Liver (tissue), 9 donors: ENCODE results near the gene TBX21. TPM values are rescaled to one million over a fixed set of nuclear protein-coding genes. Genes with fewer than 3 reads are reported as not detected.

Experiments
- DNase-seq: peaks from one replicate; pipeline ENCODE4 v3.0.0-alpha.2; 2017; ENCODE audit warnings: low spot score
- H3K27ac ChIP-seq, 2 donors: one replicate each; pipeline ENCODE4 v1.7.0; 2013; ENCODE audit warnings: inconsistent platforms in 2 of 2, low read length in 2 of 2, control low read depth in 1 of 2, low read depth in 1 of 2, mild to moderate bottlenecking in 1 of 2
- H3K27me3 ChIP-seq, 4 donors: one replicate each; pipeline versions ENCODE4 v1.6.1 to v1.7.0; 2013; ENCODE audit warnings: low read length in 3 of 4, inconsistent platforms in 1 of 4, mild to moderate bottlenecking in 1 of 4, moderate library complexity in 1 of 4; ENCODE audit not compliant: control insufficient read depth in 4 of 4, insufficient read depth in 4 of 4
- H3K36me3 ChIP-seq, 4 donors: one replicate each; pipeline versions ENCODE4 v1.6.1 to v1.7.0; 2013; ENCODE audit warnings: low read length in 3 of 4, mild to moderate bottlenecking in 3 of 4, low read depth in 1 of 4, moderate library complexity in 1 of 4; ENCODE audit not compliant: control insufficient read depth in 4 of 4, insufficient read depth in 3 of 4
- H3K4me1 ChIP-seq, 4 donors: one replicate each; pipeline versions ENCODE4 v1.6.1 to v1.7.0; 2013; ENCODE audit warnings: low read length in 3 of 4, mild to moderate bottlenecking in 3 of 4, moderate library complexity in 1 of 4; ENCODE audit not compliant: control insufficient read depth in 4 of 4, insufficient read depth in 4 of 4
- H3K4me3 ChIP-seq, 3 donors: one replicate each; pipeline versions ENCODE4 v1.6.1 to v1.7.0; 2013; ENCODE audit warnings: low read length in 3 of 3, control low read depth in 1 of 3, low read depth in 1 of 3, mild to moderate bottlenecking in 1 of 3
- H3K9ac ChIP-seq, 2 donors: one replicate each; pipeline ENCODE4 v1.7.0; 2013; ENCODE audit warnings: low read length in 2 of 2, mild to moderate bottlenecking in 2 of 2, moderate library complexity in 2 of 2, control low read depth in 1 of 2, low read depth in 1 of 2
- H3K9me3 ChIP-seq, 4 donors: one replicate each; pipeline versions ENCODE4 v1.6.1 to v1.7.0; 2013; ENCODE audit warnings: low read length in 3 of 4; ENCODE audit not compliant: control insufficient read depth in 4 of 4
- EGR1 ChIP-seq, 2 donors: IDR thresholded peaks; 2 replicates each; pipeline ENCODE4 v1.6.1; 2016 to 2018; ENCODE audit warnings: antibody characterized with exemption in 2 of 2, low read depth in 2 of 2
- FOXA1 ChIP-seq: IDR thresholded peaks from 2 replicates; pipeline ENCODE4 v1.6.1; 2016; ENCODE audit warnings: antibody characterized with exemption
- FOXA2 ChIP-seq: IDR thresholded peaks from 2 replicates; pipeline ENCODE4 v1.6.1; 2016; ENCODE audit warnings: antibody characterized with exemption
- GABPA ChIP-seq, 2 donors: IDR thresholded peaks in 1 of 2; conservative IDR thresholded peaks in 1 of 2; 2 replicates each; pipeline ENCODE4 v1.6.1; 2016; ENCODE audit warnings: antibody characterized with exemption in 2 of 2, mild to moderate bottlenecking in 1 of 2, moderate library complexity in 1 of 2
- HNF4A ChIP-seq, 2 donors: conservative IDR thresholded peaks; 2 replicates each; pipeline ENCODE4 v1.6.1; 2016; ENCODE audit warnings: antibody characterized with exemption in 2 of 2, mild to moderate bottlenecking in 2 of 2
- HNF4G ChIP-seq: IDR thresholded peaks from 2 replicates; pipeline ENCODE4 v1.6.1; 2016; ENCODE audit warnings: antibody characterized with exemption
- JUND ChIP-seq, 2 donors: IDR thresholded peaks; 2 replicates each; pipeline ENCODE4 v1.6.1; 2016; ENCODE audit warnings: antibody characterized with exemption in 2 of 2
- NR2F2 ChIP-seq: IDR thresholded peaks from 2 replicates; pipeline ENCODE4 v1.6.1; 2016; ENCODE audit warnings: antibody characterized with exemption
- RAD21 ChIP-seq, 2 donors: IDR thresholded peaks; 2 replicates each; pipeline ENCODE4 v1.6.1; 2016; ENCODE audit warnings: antibody characterized with exemption in 2 of 2, mild to moderate bottlenecking in 2 of 2
- SP1 ChIP-seq: IDR thresholded peaks from 2 replicates; pipeline ENCODE4 v1.6.1; 2018; ENCODE audit warnings: antibody characterized with exemption, mild to moderate bottlenecking
- TAF1 ChIP-seq: conservative IDR thresholded peaks from 2 replicates; pipeline ENCODE4 v1.6.1; 2016; ENCODE audit warnings: antibody characterized with exemption, mild to moderate bottlenecking
- YY1 ChIP-seq: IDR thresholded peaks from 2 replicates; pipeline ENCODE4 v1.6.1; 2016; ENCODE audit warnings: antibody characterized with exemption, mild to moderate bottlenecking
- WGBS: extraction: QIAGEN DNeasy Blood & Tissue Kit; methylation state at CpG from one replicate; pipeline ENCODE4 v1.1.7; 2013; 5-methylcytosine and 5-hydroxymethylcytosine counted together
- polyA plus RNA-seq, 2 donors: library from polyadenylated mRNA; stranded (reverse) in 1 of 2; unstranded in 1 of 2; fragments of 200-250 nt in 1 of 2; fragments of >200 nt in 1 of 2; fragmentation: Nextera tagmentation in 1 of 2; extraction: Ambion mirVana in 1 of 2; gene quantifications; one replicate each; pipeline versions ENCODE4 v1.2.1 to v1.2.3, GENCODE V29; 2013 to 2015
- total RNA-seq, 2 donors: library from RNA; depleted of rRNA; stranded (reverse); fragments of >200 nt; gene quantifications; one replicate each; pipeline ENCODE4 v1.2.3, GENCODE V29; 2014
- TF ChIP-seq, protein P1 (sequence below): fragments of 150-350 bp; IDR thresholded peaks from 2 replicates; pipeline ENCODE4 v1.5.1; 2017; ENCODE audit warnings: improper control_type of control experiment, low read depth, low read length; ENCODE audit not compliant: missing input control
- TF ChIP-seq, protein P2 (sequence below): IDR thresholded peaks from 2 replicates; pipeline ENCODE4 v1.6.1; 2016; ENCODE audit warnings: antibody characterized with exemption
- TF ChIP-seq, protein P3 (sequence below): IDR thresholded peaks from 2 replicates; pipeline ENCODE4 v1.6.1; 2016; ENCODE audit warnings: antibody characterized with exemption
- TF ChIP-seq, protein P4 (sequence below): IDR thresholded peaks from 2 replicates; pipeline ENCODE4 v1.6.1; 2016; ENCODE audit warnings: antibody characterized with exemption, mild to moderate bottlenecking
- donor health status: healthy.
- donor health status: healthy.
- donor health status: healthy.
- donor health status: healthy.
- donor health status: healthy.

TBX21 gene
- total and polyA plus RNA-seq, 4 donors = 0.19 to 0.59 (median 0.25) TPM; not detected in 1

DNA sequence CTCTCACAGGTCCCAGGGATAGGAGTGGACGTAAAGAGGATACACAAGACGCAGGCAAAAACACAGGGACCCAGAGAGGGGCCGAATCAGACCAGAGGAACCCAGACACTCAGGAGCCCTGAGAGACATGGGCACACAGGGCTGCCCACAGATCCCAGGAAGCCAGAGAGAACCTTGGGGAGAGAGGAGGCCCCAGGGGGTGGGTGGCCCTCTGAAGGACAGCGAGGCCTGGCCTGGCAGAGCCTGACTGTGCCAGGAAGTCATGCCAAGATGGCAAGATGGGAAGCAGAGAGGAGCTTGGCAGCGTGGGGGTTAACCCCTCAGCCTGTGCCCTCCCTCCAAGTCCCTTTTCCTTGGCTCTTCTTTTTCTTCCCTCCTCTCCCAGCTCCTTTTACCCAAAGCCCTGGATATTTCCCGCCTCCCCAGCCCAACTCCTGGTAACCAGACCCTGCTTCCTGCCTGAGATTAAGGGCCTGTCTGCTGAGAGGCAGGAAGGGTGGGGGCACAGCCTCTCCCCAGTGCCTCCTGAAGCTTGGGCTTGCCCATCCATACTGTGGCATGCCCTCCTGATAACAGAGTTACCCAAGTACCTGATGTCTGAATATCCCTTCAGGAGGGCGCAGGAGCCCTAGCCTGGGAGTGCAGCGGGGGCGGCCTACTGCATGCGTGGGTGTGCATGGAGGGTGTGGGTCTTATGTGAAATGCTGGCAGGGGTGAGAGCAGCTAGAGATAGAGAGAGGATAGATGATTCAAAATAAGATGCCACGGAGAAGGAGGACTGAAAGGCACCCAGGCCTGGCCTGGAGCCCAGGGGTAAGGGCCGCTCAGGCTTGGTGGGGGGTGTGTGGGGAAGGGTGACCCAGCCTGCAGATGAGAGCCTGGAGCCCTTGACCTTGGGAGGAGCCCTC is 6.0 kb upstream of the TBX21 start:
- Histone ChIP-seq H3K4me1 (no peaks in the 10 kb centered on the region), H3K9me3 (no peaks in the 10 kb centered on the region), H3K27me3 (peaks cover 0 to 7% (median 3%) of the 10 kb centered on the region in 4 donors), H3K9ac (no peak overlapping the region), H3K4me3 (no peak overlapping the region), H3K36me3 (no peaks in the 10 kb centered on the region), H3K27ac (no peak overlapping the region)
- no peak for DNase-seq
- WGBS = 88% methylated on average over 12 of the region's 12 CpGs
- TF ChIP-seq HNF4A (conservative IDR thresholded peaks at IDR 0.05) (no peak), HNF4G (no peak), NR2F2 (no peak), GABPA (IDR thresholded peaks at IDR 0.05 in 1 of 2, conservative IDR thresholded peaks at IDR 0.05 in 1 of 2) (no peak), TAF1 (no peak), RAD21 (IDR thresholded peaks at IDR 0.05) (no peak), JUND (IDR thresholded peaks at IDR 0.05) (no peak), FOXA1 (no peak)
- TF ChIP-seq, protein P1, sequence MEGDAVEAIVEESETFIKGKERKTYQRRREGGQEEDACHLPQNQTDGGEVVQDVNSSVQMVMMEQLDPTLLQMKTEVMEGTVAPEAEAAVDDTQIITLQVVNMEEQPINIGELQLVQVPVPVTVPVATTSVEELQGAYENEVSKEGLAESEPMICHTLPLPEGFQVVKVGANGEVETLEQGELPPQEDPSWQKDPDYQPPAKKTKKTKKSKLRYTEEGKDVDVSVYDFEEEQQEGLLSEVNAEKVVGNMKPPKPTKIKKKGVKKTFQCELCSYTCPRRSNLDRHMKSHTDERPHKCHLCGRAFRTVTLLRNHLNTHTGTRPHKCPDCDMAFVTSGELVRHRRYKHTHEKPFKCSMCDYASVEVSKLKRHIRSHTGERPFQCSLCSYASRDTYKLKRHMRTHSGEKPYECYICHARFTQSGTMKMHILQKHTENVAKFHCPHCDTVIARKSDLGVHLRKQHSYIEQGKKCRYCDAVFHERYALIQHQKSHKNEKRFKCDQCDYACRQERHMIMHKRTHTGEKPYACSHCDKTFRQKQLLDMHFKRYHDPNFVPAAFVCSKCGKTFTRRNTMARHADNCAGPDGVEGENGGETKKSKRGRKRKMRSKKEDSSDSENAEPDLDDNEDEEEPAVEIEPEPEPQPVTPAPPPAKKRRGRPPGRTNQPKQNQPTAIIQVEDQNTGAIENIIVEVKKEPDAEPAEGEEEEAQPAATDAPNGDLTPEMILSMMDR = no peak
- TF ChIP-seq, protein P2, sequence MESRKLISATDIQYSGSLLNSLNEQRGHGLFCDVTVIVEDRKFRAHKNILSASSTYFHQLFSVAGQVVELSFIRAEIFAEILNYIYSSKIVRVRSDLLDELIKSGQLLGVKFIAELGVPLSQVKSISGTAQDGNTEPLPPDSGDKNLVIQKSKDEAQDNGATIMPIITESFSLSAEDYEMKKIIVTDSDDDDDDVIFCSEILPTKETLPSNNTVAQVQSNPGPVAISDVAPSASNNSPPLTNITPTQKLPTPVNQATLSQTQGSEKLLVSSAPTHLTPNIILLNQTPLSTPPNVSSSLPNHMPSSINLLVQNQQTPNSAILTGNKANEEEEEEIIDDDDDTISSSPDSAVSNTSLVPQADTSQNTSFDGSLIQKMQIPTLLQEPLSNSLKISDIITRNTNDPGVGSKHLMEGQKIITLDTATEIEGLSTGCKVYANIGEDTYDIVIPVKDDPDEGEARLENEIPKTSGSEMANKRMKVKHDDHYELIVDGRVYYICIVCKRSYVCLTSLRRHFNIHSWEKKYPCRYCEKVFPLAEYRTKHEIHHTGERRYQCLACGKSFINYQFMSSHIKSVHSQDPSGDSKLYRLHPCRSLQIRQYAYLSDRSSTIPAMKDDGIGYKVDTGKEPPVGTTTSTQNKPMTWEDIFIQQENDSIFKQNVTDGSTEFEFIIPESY = no peak

DNA sequence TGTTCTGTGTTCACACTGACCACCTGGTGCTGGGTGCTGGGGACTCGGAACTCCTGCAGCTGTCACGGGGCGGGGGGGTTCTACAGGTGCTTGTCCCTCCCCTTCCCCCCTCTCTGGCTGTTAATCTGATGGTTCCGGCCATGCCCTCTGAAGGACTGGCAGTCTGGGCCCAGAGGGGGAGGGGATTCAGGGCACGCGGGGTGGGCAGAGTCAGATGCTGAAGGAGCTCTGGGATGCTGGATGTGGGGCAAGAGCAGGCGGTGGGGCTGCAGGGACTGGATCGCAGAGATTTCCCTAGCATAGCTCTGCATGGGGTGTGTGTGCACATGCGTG is 5.4 kb upstream of the TBX21 start:
- no peak for DNase-seq
- 86% methylated on average over 9 of the region's 9 CpGs for WGBS
- Histone ChIP-seq H3K27ac (no peak overlapping the region), H3K4me3 (no peak overlapping the region), H3K9ac (no peak overlapping the region), H3K9me3 (no peaks in the 10 kb centered on the region), H3K27me3 (peaks cover 0 to 8% (median 3%) of the 10 kb centered on the region in 4 donors), H3K4me1 (no peaks in the 10 kb centered on the region), H3K36me3 (no peaks in the 10 kb centered on the region)
- TF ChIP-seq FOXA2 (no peak), NR2F2 (no peak), FOXA1 (no peak), HNF4A (conservative IDR thresholded peaks at IDR 0.05) (no peak), GABPA (IDR thresholded peaks at IDR 0.05 in 1 of 2, conservative IDR thresholded peaks at IDR 0.05 in 1 of 2) (no peak)

DNA sequence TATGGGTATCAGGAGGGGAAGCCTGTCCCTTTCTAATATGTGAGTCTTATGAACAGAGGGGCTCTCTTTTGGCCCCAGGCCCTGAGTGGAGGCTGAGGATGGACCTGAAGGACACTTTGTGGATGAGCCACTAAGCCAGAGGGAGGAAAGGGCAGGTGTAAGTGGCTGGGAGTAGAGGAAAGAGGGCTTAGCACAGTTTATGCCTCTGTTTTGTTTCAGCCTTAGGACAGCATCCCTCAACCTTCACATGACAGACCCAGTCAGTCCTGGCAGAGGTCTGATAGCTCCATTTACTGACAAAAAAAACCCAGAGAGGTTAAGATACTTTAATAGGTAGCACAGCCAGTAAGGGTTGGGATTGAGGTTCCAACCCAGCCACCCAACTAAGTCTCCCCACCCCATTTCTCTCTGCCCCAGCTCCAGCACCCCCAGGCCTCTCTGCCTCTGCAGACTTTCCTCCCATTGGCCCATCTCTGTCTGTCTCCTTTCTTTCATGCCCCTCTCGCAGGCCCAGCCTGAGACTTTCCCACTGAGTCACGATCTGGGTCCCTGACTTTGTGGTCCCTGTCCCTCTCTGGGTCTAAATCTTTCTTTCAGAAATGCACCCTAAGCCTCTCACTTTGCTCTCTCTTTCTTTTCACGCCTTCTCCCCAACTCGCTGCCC is 4.7 kb upstream of the TBX21 start:
- WGBS = 86% methylated on average over 4 of the region's 4 CpGs
- Histone ChIP-seq H3K27ac (no peak overlapping the region), H3K4me3 (no peak overlapping the region), H3K27me3 (peaks cover 0 to 8% (median 3%) of the 10 kb centered on the region in 4 donors), H3K9ac (no peak overlapping the region), H3K36me3 (no peaks in the 10 kb centered on the region), H3K9me3 (no peaks in the 10 kb centered on the region), H3K4me1 (peaks cover 0 to 4% (median under 1%) of the 10 kb centered on the region in 4 donors)
- no peak for DNase-seq
- TF ChIP-seq TAF1 (no peak), SP1 (no peak), EGR1 (IDR thresholded peaks at IDR 0.05; ENCODE audit: low read depth in 2 of 2) (no peak), NR2F2 (no peak), FOXA2 (no peak), JUND (IDR thresholded peaks at IDR 0.05) (no peak), FOXA1 (no peak), YY1 (no peak)
- TF ChIP-seq, protein P3, sequence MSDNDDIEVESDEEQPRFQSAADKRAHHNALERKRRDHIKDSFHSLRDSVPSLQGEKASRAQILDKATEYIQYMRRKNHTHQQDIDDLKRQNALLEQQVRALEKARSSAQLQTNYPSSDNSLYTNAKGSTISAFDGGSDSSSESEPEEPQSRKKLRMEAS = no peak
- TF ChIP-seq, protein P4, sequence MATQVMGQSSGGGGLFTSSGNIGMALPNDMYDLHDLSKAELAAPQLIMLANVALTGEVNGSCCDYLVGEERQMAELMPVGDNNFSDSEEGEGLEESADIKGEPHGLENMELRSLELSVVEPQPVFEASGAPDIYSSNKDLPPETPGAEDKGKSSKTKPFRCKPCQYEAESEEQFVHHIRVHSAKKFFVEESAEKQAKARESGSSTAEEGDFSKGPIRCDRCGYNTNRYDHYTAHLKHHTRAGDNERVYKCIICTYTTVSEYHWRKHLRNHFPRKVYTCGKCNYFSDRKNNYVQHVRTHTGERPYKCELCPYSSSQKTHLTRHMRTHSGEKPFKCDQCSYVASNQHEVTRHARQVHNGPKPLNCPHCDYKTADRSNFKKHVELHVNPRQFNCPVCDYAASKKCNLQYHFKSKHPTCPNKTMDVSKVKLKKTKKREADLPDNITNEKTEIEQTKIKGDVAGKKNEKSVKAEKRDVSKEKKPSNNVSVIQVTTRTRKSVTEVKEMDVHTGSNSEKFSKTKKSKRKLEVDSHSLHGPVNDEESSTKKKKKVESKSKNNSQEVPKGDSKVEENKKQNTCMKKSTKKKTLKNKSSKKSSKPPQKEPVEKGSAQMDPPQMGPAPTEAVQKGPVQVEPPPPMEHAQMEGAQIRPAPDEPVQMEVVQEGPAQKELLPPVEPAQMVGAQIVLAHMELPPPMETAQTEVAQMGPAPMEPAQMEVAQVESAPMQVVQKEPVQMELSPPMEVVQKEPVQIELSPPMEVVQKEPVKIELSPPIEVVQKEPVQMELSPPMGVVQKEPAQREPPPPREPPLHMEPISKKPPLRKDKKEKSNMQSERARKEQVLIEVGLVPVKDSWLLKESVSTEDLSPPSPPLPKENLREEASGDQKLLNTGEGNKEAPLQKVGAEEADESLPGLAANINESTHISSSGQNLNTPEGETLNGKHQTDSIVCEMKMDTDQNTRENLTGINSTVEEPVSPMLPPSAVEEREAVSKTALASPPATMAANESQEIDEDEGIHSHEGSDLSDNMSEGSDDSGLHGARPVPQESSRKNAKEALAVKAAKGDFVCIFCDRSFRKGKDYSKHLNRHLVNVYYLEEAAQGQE = no peak
- TF ChIP-seq, protein P2 = no peak
